ENCODE results near the gene ACTN3.
"Not testable (repeated sequence)": the region's sequence is repeated elsewhere in the genome, so short reads cannot be mapped to it uniquely, and the experiment has no call there.

GRCh38 chr11:66589315-66589714, 42.6 kb downstream of the ACTN3 start:
- TF ChIP-seq POLR2A, POLR2AphosphoS5, EP300 (IDR thresholded peaks at IDR 0.05): not testable (repeated sequence)
- TF ChIP-seq, protein P1, sequence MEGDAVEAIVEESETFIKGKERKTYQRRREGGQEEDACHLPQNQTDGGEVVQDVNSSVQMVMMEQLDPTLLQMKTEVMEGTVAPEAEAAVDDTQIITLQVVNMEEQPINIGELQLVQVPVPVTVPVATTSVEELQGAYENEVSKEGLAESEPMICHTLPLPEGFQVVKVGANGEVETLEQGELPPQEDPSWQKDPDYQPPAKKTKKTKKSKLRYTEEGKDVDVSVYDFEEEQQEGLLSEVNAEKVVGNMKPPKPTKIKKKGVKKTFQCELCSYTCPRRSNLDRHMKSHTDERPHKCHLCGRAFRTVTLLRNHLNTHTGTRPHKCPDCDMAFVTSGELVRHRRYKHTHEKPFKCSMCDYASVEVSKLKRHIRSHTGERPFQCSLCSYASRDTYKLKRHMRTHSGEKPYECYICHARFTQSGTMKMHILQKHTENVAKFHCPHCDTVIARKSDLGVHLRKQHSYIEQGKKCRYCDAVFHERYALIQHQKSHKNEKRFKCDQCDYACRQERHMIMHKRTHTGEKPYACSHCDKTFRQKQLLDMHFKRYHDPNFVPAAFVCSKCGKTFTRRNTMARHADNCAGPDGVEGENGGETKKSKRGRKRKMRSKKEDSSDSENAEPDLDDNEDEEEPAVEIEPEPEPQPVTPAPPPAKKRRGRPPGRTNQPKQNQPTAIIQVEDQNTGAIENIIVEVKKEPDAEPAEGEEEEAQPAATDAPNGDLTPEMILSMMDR (IDR thresholded peaks at IDR 0.05) = not testable (repeated sequence)
